Esophagus muscularis mucosa (tissue), 3 donors: Measurements from ENCODE around the gene MAP2.

Experiments
- CTCF ChIP-seq, 3 experiments: fragments of 200-600 bp in 2 of 3; fragments of 450-650 bp in 1 of 3; sonication (generic) in 2 of 3; IDR thresholded peaks; one replicate each; pipeline ENCODE4 v1.5.1; 2017 to 2019; ENCODE audit warnings: antibody characterized with exemption in 3 of 3, mild to moderate bottlenecking in 2 of 3, moderate library complexity in 1 of 3
- POLR2A ChIP-seq: fragments of 450-650 bp; IDR thresholded peaks from one replicate; pipeline ENCODE4 v1.6.1; 2017; ENCODE audit warnings: antibody characterized with exemption, moderate library complexity, mild to moderate bottlenecking, low read depth
- POLR2AphosphoS5 ChIP-seq, 2 donors: sonication (generic); formaldehyde crosslinking; IDR thresholded peaks; one replicate each; pipeline ENCODE4 v1.6.1; 2017; ENCODE audit warnings: antibody characterized with exemption in 2 of 2

GRCh38 chr2:209470466-209470865 lies 46.6 kb downstream of the MAP2 start:
- TF ChIP-seq CTCF (IDR thresholded peaks at IDR 0.05): no peak
- no peak for TF ChIP-seq POLR2A
- no peak for TF ChIP-seq POLR2AphosphoS5 (IDR thresholded peaks at IDR 0.05)
